ENCODE measurements around the gene SGMS1.

GRCh38 chr10:50527442-50528043 is 96.2 kb downstream of the SGMS1 start:
- TF ChIP-seq POLR2AphosphoS5 (IDR thresholded peaks at IDR 0.05; ENCODE audit: low read depth, low read length): no peak
- TF ChIP-seq TAF1 (IDR thresholded peaks at IDR 0.05; ENCODE audit: borderline replicate concordance, insufficient read depth, low read length): no peak
- no peak for TF ChIP-seq REST (IDR thresholded peaks at IDR 0.05; ENCODE audit: insufficient read depth in 1 of 2, low read depth in 2 of 2, low read length in 2 of 2)
- TF ChIP-seq FOXP2 (optimal IDR thresholded peaks at IDR 0.05; ENCODE audit: borderline replicate concordance, extremely low read depth, extremely low read length, insufficient read depth): no peak
- TF ChIP-seq SIN3A (IDR thresholded peaks at IDR 0.05; ENCODE audit: borderline replicate concordance, insufficient read depth, low read length): no peak
